Measurements from ENCODE around the gene PLIN4. TPM values are rescaled to one million over a fixed set of nuclear protein-coding genes. Genes with fewer than 3 reads are reported as not detected.
A peak's percentile ranks its signal among the peaks of the same experiment; 100 is the strongest.

Gene PLIN4
- total RNA-seq, 2 donors from 2014 or later = 0.47 to 6.3 TPM

DNA sequence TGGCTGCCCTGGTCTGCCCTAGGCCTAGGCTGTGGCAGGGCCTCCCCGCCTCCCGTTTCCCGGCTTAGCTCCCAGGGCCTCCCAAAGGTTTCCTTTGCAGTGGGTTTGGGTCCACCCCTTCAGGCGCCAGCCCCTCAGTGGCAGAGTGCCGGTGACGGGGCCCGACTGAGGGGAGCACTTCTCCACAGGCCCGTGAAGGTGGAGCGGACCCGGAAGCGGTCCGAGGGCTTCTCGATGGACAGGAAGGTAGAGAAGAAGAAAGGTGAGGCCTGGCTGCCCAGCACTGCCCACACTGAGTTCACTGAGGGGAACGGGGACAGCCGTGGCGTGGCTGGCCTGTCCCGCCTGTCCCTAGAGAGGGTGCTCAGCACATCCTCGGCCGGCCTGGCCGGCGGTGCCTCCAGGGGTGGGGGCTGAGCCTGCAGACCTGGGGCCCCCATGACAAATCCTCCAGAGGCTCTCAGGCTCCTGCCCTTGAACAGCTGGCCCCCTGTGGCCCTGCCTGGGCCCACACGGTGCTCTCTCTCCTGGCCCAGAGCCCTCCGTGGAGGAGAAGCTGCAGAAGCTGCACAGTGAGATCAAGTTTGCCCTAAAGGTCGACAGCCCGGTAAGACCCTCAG is 20.4 kb downstream of the PLIN4 start:
- Histone ChIP-seq H3K27ac (no peak overlapping the region), H3K4me1 (no peaks in the 10 kb centered on the region), H3K36me3 (peaks cover 15% of the 10 kb centered on the region), H3K9ac (ENCODE audit: low read depth in 2 of 2, low read length in 2 of 2) (no peak overlapping the region), H3K27me3 (no peaks in the 10 kb centered on the region), H3K4me3 (no peak overlapping the region), H3K9me3 (no peaks in the 10 kb centered on the region)
- intact Hi-C loops (cut with DNase I) = no loop called here
- no peak for TF ChIP-seq CTCF (IDR thresholded peaks at IDR 0.05)
- DNase-seq = no peak

DNA sequence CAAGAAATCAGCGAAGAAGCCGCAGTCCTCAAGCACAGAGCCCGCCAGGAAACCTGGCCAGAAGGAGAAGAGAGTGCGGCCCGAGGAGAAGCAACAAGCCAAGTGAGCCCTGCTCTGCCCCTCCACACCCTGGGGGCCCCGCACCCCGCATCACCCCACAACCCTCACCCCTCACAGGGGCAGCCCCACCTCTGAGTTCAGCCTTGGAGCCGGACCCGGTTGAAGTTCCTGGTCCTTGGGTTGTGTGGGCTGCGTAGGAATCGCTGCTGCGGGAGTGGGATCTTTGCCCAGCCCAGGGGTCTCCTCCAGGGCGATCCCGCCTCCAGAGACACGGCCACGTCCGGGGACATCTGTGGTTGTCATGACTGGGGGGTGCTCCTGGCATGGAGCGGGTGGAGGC is 22.0 kb downstream of the PLIN4 start:
- Histone ChIP-seq H3K27me3 (no peaks in the 10 kb centered on the region), H3K9ac (ENCODE audit: low read depth in 2 of 2, low read length in 2 of 2) (no peak overlapping the region), H3K4me3 (no peak overlapping the region), H3K4me1 (no peaks in the 10 kb centered on the region), H3K27ac (no peak overlapping the region), H3K9me3 (no peaks in the 10 kb centered on the region), H3K36me3 (peaks cover 15% of the 10 kb centered on the region)
- intact Hi-C loops (cut with DNase I) = no loop called here
- no peak for DNase-seq
- no peak for TF ChIP-seq CTCF (IDR thresholded peaks at IDR 0.05)

- no peaks in the 10 kb centered on the region for H3K4me1 ChIP-seq
- no peaks in the 10 kb centered on the region for H3K27me3 ChIP-seq
- no peaks in the 10 kb centered on the region for H3K9me3 ChIP-seq
- H3K36me3 ChIP-seq = peaks cover 15% of the 10 kb centered on the region
- no peak overlapping the region for H3K27ac ChIP-seq
- intact Hi-C loops (cut with DNase I) = no loop called here
- H3K4me3 ChIP-seq = no peak overlapping the region
- H3K9ac ChIP-seq (ENCODE audit: low read depth in 2 of 2, low read length in 2 of 2) = no peak overlapping the region
- DNase-seq = no peak
- TF ChIP-seq CTCF (IDR thresholded peaks at IDR 0.05) = peak; percentile 25
These were observed 22.8 kb downstream of the PLIN4 start for GRCh38 chr19:4495471-4495870.

DNA sequence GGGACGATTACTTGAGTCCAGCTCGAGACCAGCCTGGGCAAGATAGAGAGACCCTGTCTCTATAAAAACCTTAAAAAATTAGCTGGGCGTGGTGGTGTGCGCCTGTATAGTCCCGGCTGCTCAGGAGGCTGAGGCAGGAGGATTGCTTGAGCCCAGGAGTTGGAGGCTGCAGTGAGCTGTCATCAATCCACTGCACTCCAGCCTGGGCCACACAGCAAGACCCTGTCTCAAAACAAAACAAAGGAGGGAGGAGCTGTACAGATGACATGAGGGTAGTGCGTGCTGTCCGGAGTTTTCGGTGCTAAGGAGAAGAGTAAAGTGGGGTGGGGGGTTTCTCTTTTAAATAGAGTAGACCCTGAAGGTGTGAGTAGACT is 23.6 kb downstream of the PLIN4 start:
- DNase-seq = no peak
- intact Hi-C loops (cut with DNase I) = no loop called here

GRCh38 chr19:4493929-4494690 is 24.2 kb downstream of the PLIN4 start:
- Histone ChIP-seq H3K27ac (no peak overlapping the region), H3K36me3 (peaks cover 15% of the 10 kb centered on the region), H3K27me3 (no peaks in the 10 kb centered on the region), H3K4me1 (no peaks in the 10 kb centered on the region), H3K9me3 (no peaks in the 10 kb centered on the region), H3K4me3 (no peak overlapping the region), H3K9ac (ENCODE audit: low read depth in 2 of 2, low read length in 2 of 2) (no peak overlapping the region)
- DNase-seq = no peak
- no peak for TF ChIP-seq CTCF (IDR thresholded peaks at IDR 0.05)
- intact Hi-C loops (cut with DNase I) = no loop called here

More for the DNA sequence above, 23.6 kb downstream of the PLIN4 start:
- no peak overlapping the region for H3K9ac ChIP-seq (ENCODE audit: low read depth in 2 of 2, low read length in 2 of 2)
- H3K36me3 ChIP-seq = peaks cover 15% of the 10 kb centered on the region
- no peaks in the 10 kb centered on the region for H3K27me3 ChIP-seq
- no peaks in the 10 kb centered on the region for H3K4me1 ChIP-seq
- H3K4me3 ChIP-seq = no peak overlapping the region
- no peak for TF ChIP-seq CTCF (IDR thresholded peaks at IDR 0.05)
- no peak overlapping the region for H3K27ac ChIP-seq
- no peaks in the 10 kb centered on the region for H3K9me3 ChIP-seq
